NB4 (cell line): ENCODE results near the gene UTS2R.

Experiments
- DNase-seq: peaks from one replicate; pipeline ENCODE4 v3.0.0; 2010; ENCODE audit warnings: low read depth
- H3K4me3 ChIP-seq: one replicate; pipeline ENCODE4 v1.5.1; 2011; ENCODE audit warnings: mild to moderate bottlenecking, low read depth, low read length, moderate library complexity
- CTCF ChIP-seq: IDR thresholded peaks from one replicate; pipeline ENCODE4 v1.5.1; 2012; ENCODE audit warnings: low read depth, low read length
- MAX ChIP-seq: IDR thresholded peaks from 2 replicates; pipeline ENCODE4 v1.6.1; 2011; ENCODE audit warnings: low read depth, low read length
- MYC ChIP-seq: IDR thresholded peaks from 2 replicates; pipeline ENCODE4 v1.6.1; 2011; ENCODE audit warnings: low read depth, low read length
- POLR2A ChIP-seq: IDR thresholded peaks from 2 replicates; pipeline ENCODE4 v1.6.1; 2011; ENCODE audit warnings: mild to moderate bottlenecking; ENCODE audit not compliant: insufficient read length; ENCODE audit errors: extremely low read depth

UTS2R gene

GRCh38 chr17:82371333-82372248, at the start of gene UTS2R:
TSS of gene UTS2R (plus strand) at chr17:82371765. CDS start at chr17:82374325, 2,560 bp downstream.
- DNase-seq = no peak
- H3K4me3 ChIP-seq = no peak within 1 kb of the TSS
- no peak for TF ChIP-seq MYC
- TF ChIP-seq MAX = no peak
- no peak for TF ChIP-seq CTCF
- no peak for TF ChIP-seq POLR2A

GRCh38 chr17:82321947-82322466, 49.6 kb upstream of the UTS2R start:
- no peak overlapping the region for H3K4me3 ChIP-seq
- DNase-seq = no peak
- TF ChIP-seq POLR2A (no peak), CTCF (no peak), MAX (no peak), MYC (no peak)

- H3K4me3 ChIP-seq = no peak overlapping the region
- TF ChIP-seq MYC (no peak), MAX (no peak), POLR2A (no peak), CTCF (no peak)
- no peak for DNase-seq
These were observed 48.8 kb upstream of the UTS2R start for GRCh38 chr17:82322526-82323453.

GRCh38 chr17:82323514-82324234, 47.9 kb upstream of the UTS2R start:
- DNase-seq = no peak
- no peak for TF ChIP-seq MAX
- TF ChIP-seq MYC = no peak
- TF ChIP-seq POLR2A = no peak
- TF ChIP-seq CTCF = no peak
- no peak overlapping the region for H3K4me3 ChIP-seq

GRCh38 chr17:82324566-82325285, 46.8 kb upstream of the UTS2R start:
- DNase-seq = no peak
- H3K4me3 ChIP-seq = no peak overlapping the region

More at GRCh38 chr17:82324566-82325285, 46.8 kb upstream of the UTS2R start:
- no peak for TF ChIP-seq CTCF
- no peak for TF ChIP-seq MYC
- no peak for TF ChIP-seq MAX
- no peak for TF ChIP-seq POLR2A
